DND-41 (cell line): ENCODE measurements around the gene GUCA1A.

Experiments used
- CTCF ChIP-seq: IDR thresholded peaks from 2 replicates; pipeline ENCODE4 v1.5.1; 2012; ENCODE audit warnings: borderline replicate concordance, low read length, moderate library complexity, mild to moderate bottlenecking; ENCODE audit not compliant: poor library complexity, severe bottlenecking; ENCODE audit errors: extremely low read depth
- EZH2 ChIP-seq: IDR thresholded peaks from 3 replicates; pipeline ENCODE4 v1.6.1; 2012; ENCODE audit warnings: borderline replicate concordance, low read depth, mild to moderate bottlenecking, moderate library complexity, low read length, inconsistent platforms; ENCODE audit not compliant: severe bottlenecking

DNA sequence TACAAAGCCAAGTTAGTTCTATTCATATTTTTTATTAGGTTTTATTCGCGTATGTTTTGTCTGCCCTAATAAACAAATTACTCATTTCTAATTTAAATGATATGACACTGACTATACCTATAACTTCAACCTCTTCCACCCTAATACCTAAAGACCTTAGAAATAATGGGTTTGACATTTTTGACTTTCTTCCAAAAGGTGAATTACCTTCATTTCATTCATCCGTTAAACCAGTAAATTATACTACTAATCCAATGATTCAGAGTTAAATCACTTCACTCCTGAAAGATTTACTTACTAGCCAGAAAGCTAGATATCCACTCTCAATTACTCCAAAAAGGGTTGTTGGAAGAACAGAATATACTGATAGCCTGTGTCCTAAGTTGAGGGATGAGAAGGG lies 39.3 kb downstream of the GUCA1A start:
- TF ChIP-seq CTCF (no peak), EZH2 (no peak)
